Neuronal stem cell (in vitro differentiated cells): ENCODE results near the gene NEK8.

Experiments used
- DNase-seq: peaks from one replicate; pipeline ENCODE4 v3.0.0-alpha.2; 2013; ENCODE audit warnings: low spot score
- H2AFZ ChIP-seq: one replicate; pipeline ENCODE4 v1.6.1; 2013; ENCODE audit warnings: mild to moderate bottlenecking, low read length, inconsistent platforms
- H2AK5ac ChIP-seq: 2 replicates; pipeline ENCODE4 v1.6.1; 2013; ENCODE audit warnings: low read depth, mild to moderate bottlenecking, inconsistent platforms, low read length, moderate library complexity, mixed read lengths
- H2BK120ac ChIP-seq: 2 replicates; pipeline ENCODE4 v1.6.1; 2013; ENCODE audit warnings: low read depth, mild to moderate bottlenecking, inconsistent platforms, low read length, moderate library complexity, mixed read lengths
- H2BK12ac ChIP-seq: one replicate; pipeline ENCODE4 v1.6.1; 2013; ENCODE audit warnings: low read length, inconsistent platforms
- H2BK15ac ChIP-seq: 2 replicates; pipeline ENCODE4 v1.6.1; 2013; ENCODE audit warnings: mild to moderate bottlenecking, low read length, inconsistent platforms, mixed read lengths
- H2BK5ac ChIP-seq: one replicate; pipeline ENCODE4 v1.6.1; 2013; ENCODE audit warnings: inconsistent platforms, mild to moderate bottlenecking, low read length, moderate library complexity
- H3K14ac ChIP-seq: one replicate; pipeline ENCODE4 v1.6.1; 2013; ENCODE audit warnings: low read length, inconsistent platforms
- H3K18ac ChIP-seq: 2 replicates; pipeline ENCODE4 v1.6.1; 2013; ENCODE audit warnings: low read length, inconsistent platforms
- H3K23ac ChIP-seq: 2 replicates; pipeline ENCODE4 v1.6.1; 2013; ENCODE audit warnings: low read depth, mild to moderate bottlenecking, mixed read lengths, low read length, inconsistent platforms; ENCODE audit not compliant: poor library complexity
- H3K27ac ChIP-seq: replicated peaks from 3 replicates; pipeline ENCODE4 v1.5.1; 2013; ENCODE audit warnings: low read length, inconsistent platforms
- H3K27me3 ChIP-seq, 3 experiments: 2 replicates each; pipeline ENCODE4 v1.6.1; 2013; ENCODE audit warnings: low read length in 3 of 3, mild to moderate bottlenecking in 2 of 3, inconsistent platforms in 1 of 3, low read depth in 1 of 3, mixed read lengths in 1 of 3, moderate library complexity in 1 of 3; ENCODE audit not compliant: control insufficient read depth in 3 of 3, insufficient read depth in 3 of 3
- H3K36me3 ChIP-seq, 2 donors: replicated peaks in 1 of 2; 2 replicates each; pipeline ENCODE4 v1.6.1; 2013; ENCODE audit warnings: low read length in 2 of 2; ENCODE audit not compliant: control insufficient read depth in 2 of 2, insufficient read depth in 2 of 2
- H3K4ac ChIP-seq: 2 replicates; pipeline ENCODE4 v1.6.1; 2013; ENCODE audit warnings: inconsistent platforms, mild to moderate bottlenecking, low read length, moderate library complexity
- H3K4me1 ChIP-seq, 2 donors: 1 replicate in 1 of 2; 2 replicates in 1 of 2; pipeline ENCODE4 v1.6.1; 2013; ENCODE audit warnings: low read length in 2 of 2, low read depth in 1 of 2; ENCODE audit not compliant: control insufficient read depth in 2 of 2, insufficient read depth in 1 of 2
- H3K4me2 ChIP-seq: one replicate; pipeline ENCODE4 v1.6.1; 2013; ENCODE audit warnings: mild to moderate bottlenecking, low read length, inconsistent platforms; ENCODE audit not compliant: insufficient read depth, poor library complexity, severe bottlenecking
- H3K4me3 ChIP-seq, 2 donors: 2 replicates each; pipeline ENCODE4 v1.5.1; 2013; ENCODE audit warnings: low read length in 2 of 2, mild to moderate bottlenecking in 2 of 2, inconsistent platforms in 1 of 2, moderate library complexity in 1 of 2
- H3K79me1 ChIP-seq: one replicate; pipeline ENCODE4 v1.6.1; 2013; ENCODE audit warnings: low read depth, mild to moderate bottlenecking, inconsistent platforms, low read length, moderate library complexity
- H3K9ac ChIP-seq: one replicate; pipeline ENCODE4 v1.6.1; 2013; ENCODE audit warnings: mild to moderate bottlenecking, low read depth, low read length, inconsistent platforms; ENCODE audit not compliant: poor library complexity
- H3K9me3 ChIP-seq, 2 donors: replicated peaks in 1 of 2; 2 replicates each; pipeline versions ENCODE3 to v1.6.1; 2013; ENCODE audit warnings: low read length in 2 of 2, mild to moderate bottlenecking in 2 of 2, inconsistent platforms in 1 of 2, low read depth in 1 of 2, mixed read lengths in 1 of 2, moderate library complexity in 1 of 2; ENCODE audit not compliant: control insufficient read depth in 2 of 2, insufficient read depth in 1 of 2
- H4K8ac ChIP-seq: one replicate; pipeline ENCODE4 v1.6.1; 2013; ENCODE audit warnings: low read depth, mild to moderate bottlenecking, inconsistent platforms, low read length, moderate library complexity
- H4K91ac ChIP-seq: one replicate; pipeline ENCODE4 v1.6.1; 2013; ENCODE audit warnings: low read length, low read depth, mild to moderate bottlenecking, inconsistent platforms; ENCODE audit not compliant: poor library complexity
- WGBS, 2 donors: extraction: QIAGEN DNeasy Blood & Tissue Kit; methylation state at CpG; one replicate each; pipeline ENCODE4 v1.1.7; 2013; ENCODE audit warnings: missing lambda C conversion rate in 2 of 2, mixed read lengths in 1 of 2; ENCODE audit not compliant: insufficient read length in 2 of 2, insufficient replicate concordance in 1 of 2; ENCODE audit errors: extremely low coverage in 2 of 2; 5-methylcytosine and 5-hydroxymethylcytosine counted together

The NEK8 gene

GRCh38 chr17:28755486-28755885 is 26.9 kb downstream of the NEK8 start:
- Histone ChIP-seq H2AFZ (no peak overlapping the region), H3K4me1 (peaks cover under 1 to 3% of the 10 kb centered on the region in 2 donors), H3K9me3 (peaks cover 0 to 2% of the 10 kb centered on the region in 2 donors), H2BK12ac (no peak overlapping the region), H3K23ac (no peak overlapping the region), H3K14ac (no peak overlapping the region), H3K4me2 (no peak overlapping the region), H4K8ac (no peak overlapping the region), H2BK120ac (no peak overlapping the region), H2BK5ac (no peak overlapping the region), H3K9ac (no peak overlapping the region), H3K4me3 (no peak overlapping the region), H2AK5ac (no peak overlapping the region), H3K18ac (no peak overlapping the region), H3K4ac (no peak overlapping the region), H3K27me3 (no peaks in the 10 kb centered on the region), H3K79me1 (no peaks in the 10 kb centered on the region), H4K91ac (no peak overlapping the region), H2BK15ac (no peak overlapping the region), H3K36me3 (peaks cover 29 to 81% of the 10 kb centered on the region in 2 donors), H3K27ac (no peak overlapping the region)
- WGBS, 2 donors: no CpG with 5 or more reads among the region's 7 CpGs
- DNase-seq: no peak

GRCh38 chr17:28756049-28756804 is 27.6 kb downstream of the NEK8 start:
- WGBS, 2 donors: no CpG with 5 or more reads among the region's 5 CpGs
- Histone ChIP-seq H2BK15ac (no peak overlapping the region), H3K36me3 (peaks cover 24 to 74% of the 10 kb centered on the region in 2 donors), H3K4me2 (no peak overlapping the region), H2BK120ac (no peak overlapping the region), H3K4me3 (no peak overlapping the region), H3K14ac (no peak overlapping the region), H3K18ac (no peak overlapping the region), H2AK5ac (no peak overlapping the region), H2BK5ac (no peak overlapping the region), H3K27ac (no peak overlapping the region), H3K9ac (no peak overlapping the region), H3K79me1 (no peaks in the 10 kb centered on the region), H2BK12ac (no peak overlapping the region), H3K4ac (no peak overlapping the region), H3K4me1 (peaks cover 7% of the 10 kb centered on the region in 2 donors), H3K27me3 (no peaks in the 10 kb centered on the region), H4K91ac (no peak overlapping the region), H2AFZ (no peak overlapping the region), H3K9me3 (peaks cover 0 to 2% of the 10 kb centered on the region in 2 donors), H4K8ac (no peak overlapping the region), H3K23ac (no peak overlapping the region)
- no peak for DNase-seq

- no CpG with 5 or more reads among the region's 32 CpGs for WGBS, 2 donors
- Histone ChIP-seq H3K79me1 (no peaks in the 10 kb centered on the region), H3K4me2 (no peak overlapping the region), H3K14ac (no peak overlapping the region), H2BK120ac (no peak overlapping the region), H3K18ac (no peak overlapping the region), H4K8ac (peak overlapping the region; percentile 74), H3K4me3 (no peak overlapping the region), H3K9me3 (no peaks in the 10 kb centered on the region), H3K4me1 (peaks cover 11 to 15% of the 10 kb centered on the region in 2 donors), H2BK15ac (no peak overlapping the region), H2BK5ac (peak overlapping the region; percentile 44), H3K27ac (no peak overlapping the region), H3K9ac (peak overlapping the region; percentile 74), H2AK5ac (no peak overlapping the region), H4K91ac (no peak overlapping the region), H3K36me3 (peaks cover 17 to 69% of the 10 kb centered on the region in 2 donors), H2BK12ac (peak overlapping the region; percentile 23), H3K4ac (no peak overlapping the region), H2AFZ (no peak overlapping the region), H3K27me3 (no peaks in the 10 kb centered on the region), H3K23ac (peak overlapping the region; percentile 46)
- DNase-seq: no peak
These were observed 30.0 kb downstream of the NEK8 start for GRCh38 chr17:28758411-28759121.

- Histone ChIP-seq H3K36me3 (peaks cover 17 to 68% of the 10 kb centered on the region in 2 donors), H3K9ac (peak overlapping the region; percentile 75), H2BK120ac (no peak overlapping the region), H4K91ac (no peak overlapping the region), H2BK15ac (no peak overlapping the region), H3K9me3 (no peaks in the 10 kb centered on the region), H3K4me2 (no peak overlapping the region), H2AK5ac (no peak overlapping the region), H4K8ac (peak overlapping the region; percentile 74), H3K18ac (no peak overlapping the region), H3K4me3 (no peak overlapping the region), H2AFZ (no peak overlapping the region), H3K23ac (no peak overlapping the region), H3K27ac (no peak overlapping the region), H3K4ac (no peak overlapping the region), H3K79me1 (no peaks in the 10 kb centered on the region), H2BK5ac (peak overlapping the region; percentile 44), H2BK12ac (peak overlapping the region; percentile 23), H3K27me3 (no peaks in the 10 kb centered on the region), H3K4me1 (peaks cover 11 to 15% of the 10 kb centered on the region in 2 donors), H3K14ac (no peak overlapping the region)
- DNase-seq: no peak
- WGBS, 2 donors: no CpG with 5 or more reads among the region's 18 CpGs
These were observed 30.8 kb downstream of the NEK8 start for GRCh38 chr17:28759256-28759865.
